AG08395 (cell line): ENCODE measurements around the gene TSNAX.

ENCODE experiments used
- DNase-seq: peaks from one replicate; pipeline ENCODE4 v3.0.0; 2012; ENCODE audit warnings: mixed read lengths, low spot score

The TSNAX gene

DNA sequence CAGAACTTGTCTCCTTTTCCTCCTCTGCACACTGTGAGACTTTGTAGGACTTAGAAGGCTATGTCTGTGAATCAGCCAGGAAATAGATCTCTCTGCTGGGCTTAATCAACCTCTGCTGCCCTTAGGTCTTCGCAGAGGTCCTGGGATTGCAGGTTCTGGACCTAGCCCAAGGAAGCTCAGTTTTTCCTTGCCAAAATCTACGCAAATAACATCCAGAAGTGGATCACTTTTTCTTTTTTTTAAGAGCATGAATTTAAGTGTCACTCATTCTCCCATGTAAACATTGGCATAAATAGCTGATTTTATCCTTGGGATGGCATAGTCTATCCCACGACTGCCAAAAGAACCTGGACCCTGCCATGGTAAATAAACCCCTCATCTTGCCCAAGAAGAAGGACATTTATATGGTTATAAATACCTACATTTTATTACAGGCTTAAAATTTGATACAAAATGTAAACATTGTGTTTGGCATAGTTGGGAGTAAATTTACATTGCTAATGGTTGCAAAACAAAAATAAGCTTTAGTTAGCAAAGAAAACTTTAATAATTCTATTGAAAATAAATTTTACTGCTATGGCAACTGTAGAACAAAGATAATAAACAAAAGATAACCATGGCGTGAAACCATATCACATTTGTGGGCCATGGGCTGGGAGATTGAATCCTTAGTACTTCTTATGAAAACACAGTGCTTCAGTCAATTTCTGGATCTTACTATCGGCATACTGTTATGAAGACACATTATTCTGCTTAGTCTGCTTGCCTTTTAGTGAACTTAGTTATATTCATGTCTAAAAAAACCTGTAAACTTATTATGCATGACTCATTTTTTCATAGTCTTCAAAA is 73.6 kb downstream of the TSNAX start:
- no peak for DNase-seq

DNA sequence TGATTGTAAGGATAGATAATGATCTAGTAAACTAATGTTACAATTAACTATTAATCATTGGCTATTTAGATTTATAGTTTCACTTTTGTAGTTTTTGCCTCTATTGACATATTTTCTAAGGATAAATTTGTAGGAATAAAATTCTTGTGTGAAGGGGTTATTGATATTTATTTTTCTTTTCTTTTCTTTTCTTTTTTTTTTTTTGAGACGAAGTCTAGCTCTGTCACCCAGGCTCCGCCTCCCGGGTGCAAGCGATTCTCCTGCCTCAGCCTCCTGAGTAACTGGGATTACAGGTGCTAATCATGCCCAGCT is 74.2 kb downstream of the TSNAX start:
- no peak for DNase-seq

DNA sequence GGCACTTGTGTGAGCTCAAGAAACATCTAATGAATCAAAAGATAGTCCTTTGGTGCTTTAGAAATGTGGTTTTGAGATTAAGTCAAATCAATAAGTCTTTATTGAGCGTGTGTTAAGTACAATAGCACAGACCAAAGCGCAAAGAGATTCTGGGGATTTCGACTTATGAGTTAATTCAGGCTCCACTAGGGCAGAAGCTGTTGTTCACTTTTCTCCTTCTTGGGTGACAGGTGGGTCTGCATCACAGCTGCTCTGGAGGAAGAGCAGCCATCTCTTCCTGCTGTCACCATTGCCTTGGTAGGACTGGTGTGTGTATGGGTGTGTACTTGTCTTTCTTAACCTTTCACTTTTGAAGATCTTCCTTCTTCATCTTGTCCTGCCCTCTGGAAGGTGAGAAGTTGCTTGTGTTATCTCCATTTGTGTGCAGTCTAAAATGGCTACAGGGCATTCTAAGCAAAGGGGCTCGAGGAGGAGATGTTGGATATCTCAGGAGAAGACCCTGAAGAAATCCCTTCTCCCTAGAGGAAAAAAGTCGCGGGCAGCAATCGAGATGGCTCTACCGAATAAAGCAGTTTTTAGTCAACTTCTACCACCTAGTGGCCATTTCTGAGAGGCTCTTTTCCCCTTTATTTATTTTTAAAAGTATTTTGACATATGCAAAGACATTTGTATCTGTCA is 75.3 kb downstream of the TSNAX start:
- DNase-seq: peak; percentile 61

DNA sequence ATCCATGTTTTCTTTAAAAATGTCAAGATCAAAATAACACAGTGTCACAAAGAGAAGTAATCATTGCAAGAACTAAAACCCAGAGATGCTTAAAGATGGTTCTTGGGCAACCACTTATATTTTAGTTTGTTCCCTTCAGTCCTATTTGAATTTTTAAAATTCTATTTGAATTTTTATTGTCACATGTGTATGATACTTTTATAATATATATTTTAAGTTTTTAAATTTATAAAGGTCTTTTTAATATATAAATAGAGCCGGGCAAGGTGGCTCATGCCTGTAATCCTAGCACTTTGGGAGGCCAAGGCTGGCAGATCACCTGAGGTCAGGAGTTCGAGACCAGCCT is 75.8 kb downstream of the TSNAX start:
- DNase-seq: no peak

DNA sequence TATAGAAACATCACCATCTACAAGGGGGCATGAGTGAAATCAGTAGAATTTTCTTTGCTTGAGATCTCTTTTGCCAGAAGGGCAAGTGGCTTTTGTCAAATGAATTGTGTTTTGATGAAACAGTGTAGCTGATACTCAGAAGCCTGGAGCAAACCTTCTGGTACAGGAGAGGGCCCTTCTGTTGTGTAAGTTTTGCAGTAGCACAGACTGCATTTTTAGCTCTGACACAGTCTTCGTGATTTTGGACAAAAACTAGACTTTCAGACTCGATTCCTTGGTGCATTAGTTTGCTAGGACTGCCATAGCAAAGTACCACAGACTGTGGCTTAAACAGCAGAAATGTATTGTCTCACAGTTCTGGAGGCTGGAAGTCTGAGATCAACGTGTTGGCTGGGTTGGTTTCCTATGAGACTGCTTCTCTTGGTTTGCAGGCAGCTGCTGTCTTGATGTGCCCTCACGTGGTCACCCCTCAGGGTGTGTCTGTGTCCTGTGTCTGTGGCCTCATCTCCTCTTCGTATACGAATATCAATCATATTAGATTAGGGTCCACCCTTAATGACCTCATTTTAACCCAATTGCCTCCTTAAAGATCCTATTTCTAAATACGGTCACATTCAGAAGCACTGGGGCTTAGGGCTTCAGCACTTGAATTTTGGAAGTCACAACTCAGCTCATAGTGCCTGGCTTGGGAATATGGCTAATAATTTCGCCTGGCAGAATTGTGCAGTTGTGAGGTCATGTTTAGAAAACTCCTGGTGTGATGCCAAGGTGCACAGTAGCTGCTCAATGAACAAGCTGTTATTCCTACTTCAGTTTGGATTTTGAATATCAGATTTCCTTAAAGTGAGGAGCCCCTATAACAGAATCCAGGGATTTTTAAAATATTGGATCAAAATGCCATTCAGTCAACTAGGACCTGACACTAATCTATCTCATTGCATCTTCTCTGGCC is 77.0 kb downstream of the TSNAX start:
- DNase-seq: no peak

DNA sequence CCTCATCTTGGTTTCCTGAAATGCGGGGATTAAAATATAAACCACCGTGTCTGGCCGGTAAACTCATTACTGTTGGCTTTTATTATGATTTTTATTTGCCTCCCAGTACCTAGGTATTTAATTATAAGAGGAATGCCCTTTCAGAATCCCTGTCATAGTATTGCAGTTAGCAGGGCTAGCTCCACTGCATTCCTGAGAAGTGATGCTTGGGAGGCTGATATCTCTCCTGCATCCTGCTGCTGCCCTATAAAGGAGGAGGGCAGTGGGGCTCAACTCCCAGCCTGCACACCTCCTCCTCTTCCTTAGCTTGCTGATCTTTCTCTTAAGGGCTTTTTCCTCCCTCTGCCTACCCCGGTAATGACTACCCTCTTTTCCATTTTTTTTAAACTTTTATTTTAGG is 78.2 kb downstream of the TSNAX start:
- peak; percentile 60 for DNase-seq

DNA sequence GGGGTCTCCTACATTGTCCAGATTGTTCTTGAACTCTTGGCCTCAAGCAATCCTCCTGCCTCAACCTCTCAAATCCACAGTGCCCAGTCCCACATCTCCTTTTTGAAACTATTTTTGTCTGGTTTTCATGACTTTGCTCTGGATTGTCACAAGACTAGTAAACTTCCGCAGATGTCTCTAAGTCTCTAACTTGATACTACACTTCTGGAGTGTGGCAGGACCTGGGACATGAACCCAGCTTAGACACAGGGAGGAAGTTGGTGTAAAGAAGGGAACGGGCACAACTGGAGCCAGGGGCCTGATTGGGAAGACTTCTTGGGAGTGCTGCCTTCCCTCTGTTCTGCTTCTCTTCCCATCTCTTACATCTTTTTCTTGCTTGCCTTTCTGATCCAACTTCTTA is 81.9 kb downstream of the TSNAX start:
- no peak for DNase-seq

DNA sequence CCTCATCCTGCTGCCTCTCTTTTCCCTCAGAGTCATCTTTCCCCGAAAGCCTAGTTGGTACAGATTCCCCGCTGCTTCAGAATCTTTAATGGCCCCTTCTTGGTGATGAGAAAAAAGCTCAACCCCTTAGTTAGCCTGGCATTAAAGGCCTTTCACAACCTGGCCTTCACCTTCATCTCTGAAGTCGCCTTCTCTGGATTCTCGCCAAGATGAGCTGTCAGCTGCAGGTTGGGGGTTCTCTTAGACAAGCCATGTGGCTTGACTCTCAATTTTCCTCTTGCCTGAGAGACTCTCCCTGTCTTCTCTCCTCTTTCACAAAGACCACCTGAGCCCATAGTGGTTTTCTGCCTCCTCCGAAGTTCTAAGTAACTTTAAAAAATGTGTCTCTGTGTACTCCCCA is 82.6 kb downstream of the TSNAX start:
- no peak for DNase-seq

DNA sequence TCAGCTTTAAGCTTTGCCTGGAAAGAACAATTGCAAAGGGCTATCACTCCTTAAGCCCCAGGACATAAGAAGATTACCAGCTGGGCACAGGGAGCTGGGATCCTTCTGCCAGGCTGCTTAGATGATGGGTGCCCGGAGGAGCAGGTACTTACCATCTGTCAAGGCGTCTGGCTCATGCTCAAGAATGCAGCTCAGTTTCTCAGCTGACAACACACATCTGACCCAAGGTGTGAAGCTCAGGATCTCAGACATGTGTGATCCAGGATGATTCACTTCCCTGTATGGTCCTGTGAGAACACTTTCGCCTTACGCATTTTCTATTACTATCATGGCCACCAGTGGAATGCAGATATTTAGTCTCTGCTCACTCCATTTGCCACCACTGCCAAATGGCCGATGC is 83.4 kb downstream of the TSNAX start:
- DNase-seq: no peak

DNA sequence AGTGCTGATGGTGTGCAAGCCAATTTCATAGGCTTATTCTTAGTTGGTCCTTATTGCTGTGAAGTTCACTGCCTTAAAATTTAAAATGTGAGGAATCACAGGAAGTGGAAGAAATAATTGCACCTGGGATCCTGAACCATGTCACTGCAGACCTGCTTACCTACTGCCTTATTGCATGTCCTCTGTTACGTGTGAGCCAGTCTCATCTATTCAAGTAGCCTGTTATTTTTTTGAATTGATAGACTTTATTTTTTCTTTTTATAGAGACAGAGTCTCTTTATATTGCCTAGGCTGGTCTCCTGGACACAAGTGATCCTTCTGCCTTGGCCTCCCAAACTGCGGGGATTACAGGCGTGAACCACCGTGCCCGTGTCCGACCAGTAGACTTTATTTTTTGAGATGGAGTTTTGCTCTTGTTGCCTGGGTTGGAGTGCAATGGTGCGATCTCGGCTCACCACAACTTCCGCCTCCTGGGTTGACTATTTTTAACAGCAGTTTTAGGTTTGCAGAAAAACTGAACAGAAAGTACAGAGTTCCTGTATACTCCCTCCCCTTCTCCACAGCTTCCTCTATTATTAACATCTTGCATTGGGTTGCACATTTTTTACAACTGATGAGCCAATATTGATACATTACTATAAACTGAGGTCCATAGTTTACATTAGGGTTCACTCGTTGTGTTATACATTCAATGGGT is 84.1 kb downstream of the TSNAX start:
- DNase-seq: no peak

DNA sequence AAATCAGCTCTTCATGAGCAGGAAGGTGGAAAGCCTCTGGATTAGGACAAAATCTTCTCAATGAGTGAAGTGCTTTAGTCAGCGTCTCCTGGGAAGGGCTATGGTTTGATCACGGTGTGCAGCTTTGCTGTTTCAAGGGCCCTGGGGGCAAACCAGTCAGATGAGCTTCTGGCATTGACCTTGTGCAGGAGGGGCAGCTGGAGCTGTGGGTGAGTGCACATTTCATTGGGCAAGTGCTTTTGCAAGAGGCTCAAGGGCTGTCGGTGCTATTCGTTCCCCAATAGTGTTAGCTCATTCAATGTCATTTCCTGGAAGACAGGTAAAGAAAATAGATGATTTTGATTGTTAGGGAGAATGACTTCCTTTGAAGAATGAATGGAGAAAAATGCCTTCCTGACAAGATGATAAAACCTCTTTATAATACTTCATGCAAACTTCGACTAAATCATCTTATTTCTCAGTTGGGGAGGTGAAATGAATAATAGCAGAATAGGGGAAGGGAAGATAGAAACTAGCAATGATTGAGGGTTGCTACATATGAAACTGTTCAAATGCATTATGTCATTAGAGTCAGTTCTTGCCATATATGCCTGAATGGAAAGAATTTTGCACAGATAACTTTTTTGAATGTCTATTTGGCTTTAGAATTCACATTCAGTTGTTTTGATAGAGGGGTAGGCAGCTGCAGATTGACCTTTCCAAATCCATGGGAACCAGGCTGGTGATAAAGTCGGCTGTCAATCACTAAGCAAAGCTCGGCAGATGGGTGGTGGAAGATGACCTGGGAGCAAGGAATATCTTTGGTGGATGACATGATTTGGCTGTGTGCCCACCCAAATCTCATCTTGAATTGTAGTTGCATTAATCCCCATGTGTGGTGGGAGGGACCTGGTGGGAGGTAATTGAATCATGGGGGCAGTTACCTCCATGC is 85.2 kb downstream of the TSNAX start:
- no peak for DNase-seq
